ENCODE data around the gene TGFBR2.

TGFBR2 gene

DNA sequence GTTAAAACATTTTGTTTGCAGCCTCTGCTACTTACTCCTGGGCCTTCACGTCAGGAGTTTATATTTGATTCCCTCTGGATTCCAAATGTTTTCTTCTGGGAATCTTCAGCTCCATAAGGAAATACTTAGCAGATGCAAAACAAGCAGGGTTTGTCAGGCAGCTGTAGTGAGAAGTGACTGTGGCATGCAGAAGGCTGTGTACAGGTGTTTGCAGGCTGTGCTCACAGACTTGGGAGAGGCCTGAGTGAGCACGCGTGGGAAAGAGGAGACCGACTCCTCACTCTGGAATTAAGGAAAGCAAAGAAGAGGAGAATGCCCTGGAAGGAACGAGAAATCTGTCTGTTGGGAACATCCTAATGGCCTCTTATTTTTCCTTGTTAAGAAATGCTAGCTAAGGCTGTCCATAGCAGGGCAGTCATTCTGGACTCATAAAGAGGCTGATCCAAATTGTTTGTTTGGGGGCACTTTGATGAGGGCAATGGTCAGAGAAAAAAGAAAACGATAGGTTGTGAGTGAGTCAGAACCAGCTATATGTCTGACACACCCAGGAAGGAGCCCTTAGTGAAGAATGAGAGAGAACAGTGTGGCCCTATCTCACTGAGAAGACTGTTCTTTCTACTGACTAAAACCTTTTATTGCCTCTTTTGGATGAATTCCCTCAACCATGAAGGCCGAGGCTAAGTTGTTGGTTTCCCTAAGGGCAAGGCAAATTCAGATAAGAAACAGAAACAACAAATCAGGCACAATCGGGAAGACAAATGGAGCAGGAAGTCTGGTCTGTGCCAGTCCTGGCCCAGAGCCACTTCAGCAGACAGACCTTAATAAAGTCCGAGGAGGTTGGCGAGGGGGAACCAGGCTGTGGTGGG is 82.6 kb downstream of the TGFBR2 start:
- DNase-seq (ENCODE audit: low read depth in 2 of 3, low spot score in 1 of 3), result no peak

GRCh38 chr3:30690199-30690598 is 83.8 kb downstream of the TGFBR2 start:
- no peak for DNase-seq (ENCODE audit: low read depth in 2 of 3, low spot score in 1 of 3)

- no peak for DNase-seq (ENCODE audit: low read depth in 2 of 3, low spot score in 1 of 3)
Measured at GRCh38 chr3:30691249-30691880, 85.0 kb downstream of the TGFBR2 start.

GRCh38 chr3:30691944-30692343 is 85.5 kb downstream of the TGFBR2 start:
- no peak for DNase-seq (ENCODE audit: low read depth in 2 of 3, low spot score in 1 of 3)

- DNase-seq (ENCODE audit: low read depth in 2 of 3, low spot score in 1 of 3), result no peak
Measured at GRCh38 chr3:30692498-30693130, 86.2 kb downstream of the TGFBR2 start.

DNA sequence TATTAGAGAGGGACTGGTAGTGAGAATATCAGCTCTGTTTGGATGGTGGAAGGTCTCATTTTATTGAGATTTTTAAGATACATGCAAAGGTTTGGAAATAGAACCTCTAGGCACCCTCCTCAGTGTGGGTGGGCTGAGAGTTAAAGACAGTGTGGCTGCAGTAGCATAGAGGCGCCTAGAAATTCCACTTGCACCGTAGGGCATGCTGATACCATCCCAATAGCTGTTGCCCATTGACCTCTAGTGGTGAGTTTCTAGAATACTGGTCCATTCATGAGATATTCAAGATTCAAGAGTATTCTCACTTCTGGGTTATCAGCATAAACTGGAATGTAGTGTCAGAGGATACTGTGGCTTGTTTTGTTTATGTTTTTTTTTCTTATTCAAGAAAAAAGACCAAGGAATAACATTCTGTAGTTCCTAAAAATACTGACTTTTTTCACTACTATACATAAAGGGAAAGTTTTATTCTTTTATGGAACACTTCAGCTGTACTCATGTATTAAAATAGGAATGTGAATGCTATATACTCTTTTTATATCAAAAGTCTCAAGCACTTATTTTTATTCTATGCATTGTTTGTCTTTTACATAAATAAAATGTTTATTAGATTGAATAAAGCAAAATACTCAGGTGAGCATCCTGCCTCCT is 87.2 kb downstream of the TGFBR2 start:
- DNase-seq (ENCODE audit: low read depth in 2 of 3, low spot score in 1 of 3), result peak in 1 of 3 donors; percentile 33

GRCh38 chr3:30694148-30694547 is 87.7 kb downstream of the TGFBR2 start:
- DNase-seq (ENCODE audit: low read depth in 2 of 3, low spot score in 1 of 3), result no peak

- DNase-seq (ENCODE audit: low read depth in 2 of 3, low spot score in 1 of 3), result no peak
Measured at GRCh38 chr3:30694668-30695067, 88.3 kb downstream of the TGFBR2 start.

DNA sequence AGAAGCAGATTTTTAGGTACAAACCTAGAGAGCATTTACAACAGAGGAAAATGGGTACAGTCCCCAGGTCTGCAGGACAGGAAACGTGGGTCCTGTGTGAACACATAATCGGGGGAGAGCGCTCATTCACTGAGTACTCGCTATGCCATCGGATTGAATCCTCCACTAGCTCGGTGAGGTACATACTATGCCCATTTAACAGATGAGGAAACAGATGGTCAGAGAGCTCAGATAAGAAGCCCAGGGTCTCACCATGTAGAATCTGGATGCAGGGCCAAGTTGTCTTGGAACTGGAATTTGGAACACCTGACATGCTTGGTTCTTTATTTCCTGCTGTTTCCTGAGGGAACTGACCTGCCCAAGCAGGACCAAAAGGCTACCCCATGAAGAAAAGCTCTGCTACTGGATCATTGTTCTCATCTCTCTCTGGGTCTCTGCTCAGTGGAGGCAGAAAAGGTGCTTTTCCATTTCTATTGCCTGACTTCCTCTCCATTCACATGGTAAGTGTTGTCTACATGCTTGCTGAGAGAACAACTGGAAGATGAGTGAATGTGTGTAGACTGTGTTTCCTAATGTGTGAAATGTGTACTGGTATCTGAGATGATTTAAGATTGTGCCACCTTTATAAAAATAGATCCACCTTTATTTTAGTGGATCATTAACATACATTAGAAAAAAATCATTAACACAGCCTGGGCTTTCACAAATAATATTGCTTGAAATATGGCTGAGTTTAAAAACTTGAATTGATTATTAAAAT is 89.1 kb downstream of the TGFBR2 start:
- DNase-seq (ENCODE audit: low read depth in 2 of 3, low spot score in 1 of 3), result no peak

GRCh38 chr3:30696403-30696819 is 90.0 kb downstream of the TGFBR2 start:
- no peak for DNase-seq (ENCODE audit: low read depth in 2 of 3, low spot score in 1 of 3)

- DNase-seq (ENCODE audit: low read depth in 2 of 3, low spot score in 1 of 3), result no peak
Measured at GRCh38 chr3:30696896-30697295, 90.5 kb downstream of the TGFBR2 start.

DNA sequence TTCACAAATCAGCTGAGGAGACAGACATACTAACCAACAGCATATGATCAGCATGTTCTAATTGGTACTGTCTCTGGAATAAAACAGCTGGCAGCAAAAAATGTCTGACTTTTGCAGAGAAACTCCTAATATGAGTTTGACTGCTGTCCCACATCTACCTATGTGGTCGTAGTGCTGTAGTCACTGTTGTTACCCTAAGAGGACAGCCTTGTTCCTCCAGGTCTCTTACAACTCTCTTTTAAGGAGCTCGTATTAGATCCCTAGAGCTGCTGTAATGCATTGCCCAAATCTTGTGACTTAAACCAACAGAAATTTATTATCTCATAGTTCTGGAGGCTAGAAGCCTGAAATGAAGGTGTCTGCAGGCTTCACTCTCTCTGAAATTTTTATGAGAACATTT is 92.1 kb downstream of the TGFBR2 start:
- no peak for DNase-seq (ENCODE audit: low read depth in 2 of 3, low spot score in 1 of 3)

DNA sequence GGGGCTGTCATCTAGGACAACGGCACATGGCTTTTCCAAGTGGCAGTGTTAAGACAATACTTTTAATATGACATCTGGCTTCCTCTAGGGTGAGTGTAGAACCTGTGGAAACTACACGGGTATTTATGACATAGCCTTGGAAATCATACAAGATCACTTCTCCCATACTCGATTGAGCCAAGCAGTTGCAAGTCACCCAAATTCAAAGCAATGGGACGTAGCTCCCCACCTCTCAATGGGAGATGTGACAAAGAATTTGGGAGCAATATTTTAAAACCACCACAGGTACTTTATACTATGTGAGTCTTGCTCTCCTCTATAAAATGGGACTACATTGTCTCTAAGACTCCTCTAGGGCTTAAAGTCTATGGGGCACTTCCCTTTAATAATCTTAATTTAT is 93.5 kb downstream of the TGFBR2 start:
- DNase-seq (ENCODE audit: low read depth in 2 of 3, low spot score in 1 of 3), result no peak

DNA sequence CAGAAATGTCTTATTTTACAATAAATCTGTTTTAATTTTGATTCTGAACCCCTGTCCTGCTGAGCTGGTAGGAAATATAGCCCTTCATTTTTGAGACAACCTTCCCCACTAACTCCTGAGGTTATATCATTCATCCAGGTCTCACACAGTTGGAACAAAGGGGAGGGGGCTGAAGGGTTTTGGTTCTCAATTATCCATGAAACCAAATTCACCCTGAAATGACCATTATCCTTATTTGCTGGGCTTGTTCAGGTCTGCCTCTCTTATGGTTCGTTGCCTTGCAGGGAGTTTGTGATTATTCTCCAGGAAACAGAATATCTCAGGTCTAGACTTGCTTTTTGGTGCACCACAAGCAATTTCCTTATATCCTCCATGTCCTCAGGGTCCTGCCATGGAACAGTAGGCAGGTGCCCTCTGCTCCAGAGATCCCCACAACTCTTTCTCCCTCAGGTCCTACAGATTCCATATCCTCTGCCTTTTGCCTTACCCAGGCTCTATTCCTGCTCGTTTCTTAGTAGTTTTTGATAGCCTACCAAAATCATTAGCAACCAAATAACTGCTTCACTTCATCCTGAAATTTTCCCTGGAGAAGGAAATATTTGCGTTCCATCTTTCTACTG is 94.4 kb downstream of the TGFBR2 start:
- DNase-seq (ENCODE audit: low read depth in 2 of 3, low spot score in 1 of 3), result no peak

- DNase-seq (ENCODE audit: low read depth in 2 of 3, low spot score in 1 of 3), result no peak
Measured at GRCh38 chr3:30702038-30702827, 95.8 kb downstream of the TGFBR2 start.

DNA sequence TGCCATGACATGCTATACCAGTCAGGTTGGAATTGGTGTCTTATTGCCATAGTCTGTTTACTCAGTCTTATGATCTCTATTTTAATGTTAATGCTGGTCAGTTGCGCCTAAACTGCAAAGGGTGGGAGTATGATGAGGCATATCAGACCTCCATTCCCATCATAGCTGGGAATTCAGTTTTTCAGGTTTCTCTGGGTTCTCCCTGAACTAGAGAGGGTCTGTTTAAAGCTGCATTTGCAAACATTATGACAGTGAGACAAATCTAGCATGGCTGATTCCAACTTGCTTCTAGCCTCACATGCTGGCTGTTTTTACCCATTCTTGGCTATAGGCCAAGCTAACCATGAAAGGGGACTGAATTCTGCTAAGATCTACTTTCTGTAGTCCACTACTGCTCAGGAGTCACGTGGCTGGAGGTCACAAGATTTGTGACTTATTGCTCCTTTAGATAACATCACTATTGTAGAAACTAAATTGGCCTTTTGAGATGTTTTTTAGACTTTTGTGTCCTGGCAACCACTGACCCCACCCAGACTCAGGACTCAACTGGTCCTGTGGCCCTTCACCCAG is 96.5 kb downstream of the TGFBR2 start:
- no peak for DNase-seq (ENCODE audit: low read depth in 2 of 3, low spot score in 1 of 3)

GRCh38 chr3:30704931-30705890 is 98.8 kb downstream of the TGFBR2 start:
- DNase-seq (ENCODE audit: low read depth in 2 of 3, low spot score in 1 of 3), result no peak

- no peak for DNase-seq (ENCODE audit: low read depth in 2 of 3, low spot score in 1 of 3)
Measured at GRCh38 chr3:30707825-30708224, 101.4 kb downstream of the TGFBR2 start.
